HEK293 (cell line): ENCODE data around the gene GCNT1.

Experiments used
- CTCF ChIA-PET: fragments of 350-600 bp; formaldehyde crosslinking; extraction: SDS; loops from one replicate; lab custom pipeline; 2021; ENCODE audit warnings: antibody characterized with exemption; lab: Yijun Ruan, JAX
- POLR2A ChIA-PET: fragments of 300-600 bp; formaldehyde crosslinking; extraction: SDS; loops from one replicate; lab custom pipeline; 2020; ENCODE audit warnings: antibody characterized with exemption, inconsistent platforms; lab: Yijun Ruan, JAX
- H3K27ac ChIP-seq: fragments of 200-500 bp; sonication (Bioruptor generic); 2 replicates; pipeline ENCODE4 v1.5.1; 2014; ENCODE audit warnings: low read depth, low read length, control low read depth, inconsistent platforms; ENCODE audit errors: extremely low read depth
- H3K36me3 ChIP-seq, 2 experiments: fragments of 200-500 bp in 1 of 2; sonication (Bioruptor generic) in 1 of 2; 1 replicate in 1 of 2; 2 replicates in 1 of 2; pipeline ENCODE4 v1.5.1; 2014 to 2017; ENCODE audit warnings: inconsistent platforms in 2 of 2, low read length in 2 of 2; ENCODE audit not compliant: control insufficient read depth in 2 of 2, insufficient read depth in 1 of 2
- H3K4me1 ChIP-seq: fragments of 200-500 bp; sonication (Bioruptor generic); 2 replicates; pipeline ENCODE4 v1.5.1; 2014; ENCODE audit warnings: mild to moderate bottlenecking, low read length, inconsistent platforms; ENCODE audit not compliant: control insufficient read depth, insufficient read depth
- H3K4me3 ChIP-seq: 2 replicates; pipeline ENCODE4 v1.5.1; 2011; ENCODE audit warnings: low read depth, mild to moderate bottlenecking, control low read depth, low read length, moderate library complexity
- H3K9me3 ChIP-seq: fragments of 200-500 bp; sonication (Bioruptor generic); 2 replicates; pipeline ENCODE4 v1.5.1; 2014; ENCODE audit warnings: low read depth, low read length, inconsistent platforms; ENCODE audit not compliant: control insufficient read depth, insufficient read depth
- BCL11B ChIP-seq: fragments of 450-650 bp; formaldehyde crosslinking; IDR thresholded peaks from 2 replicates; pipeline ENCODE4 v1.5.1; 2016; ENCODE audit warnings: low read depth, missing biosample characterization, missing genetic modification characterization
- KLF16 ChIP-seq: fragments of 450-650 bp; formaldehyde crosslinking; IDR thresholded peaks from 2 replicates; pipeline ENCODE4 v1.5.1; 2017; ENCODE audit warnings: missing biosample characterization, missing genetic modification characterization
- SCRT1 ChIP-seq: fragments of 450-650 bp; formaldehyde crosslinking; IDR thresholded peaks from 2 replicates; pipeline ENCODE4 v1.5.1; 2016; ENCODE audit warnings: missing biosample characterization, missing genetic modification characterization, borderline replicate concordance
- ZFP69B ChIP-seq: fragments of 450-650 bp; formaldehyde crosslinking; IDR thresholded peaks from 2 replicates; pipeline ENCODE4 v1.5.1; 2016; ENCODE audit warnings: missing biosample characterization, missing genetic modification characterization
- ZNF133 ChIP-seq: fragments of 450-650 bp; formaldehyde crosslinking; IDR thresholded peaks from 2 replicates; pipeline ENCODE4 v1.5.1; 2016; ENCODE audit warnings: missing biosample characterization, missing genetic modification characterization
- ZNF16 ChIP-seq: fragments of 450-650 bp; formaldehyde crosslinking; IDR thresholded peaks from 2 replicates; pipeline ENCODE4 v1.5.1; 2016; ENCODE audit warnings: low read depth, missing biosample characterization, missing genetic modification characterization
- ZNF174 ChIP-seq: fragments of 450-650 bp; formaldehyde crosslinking; IDR thresholded peaks from 2 replicates; pipeline ENCODE4 v1.5.0; 2017; ENCODE audit warnings: missing biosample characterization, mild to moderate bottlenecking, missing genetic modification characterization
- ZNF184 ChIP-seq: fragments of 450-650 bp; IDR thresholded peaks from 2 replicates; pipeline ENCODE4 v1.5.1; 2018; ENCODE audit warnings: missing biosample characterization, mild to moderate bottlenecking, missing genetic modification characterization
- ZNF19 ChIP-seq: fragments of 450-650 bp; formaldehyde crosslinking; IDR thresholded peaks from 2 replicates; pipeline ENCODE4; 2016; ENCODE audit warnings: missing biosample characterization, missing genetic modification characterization, low read depth
- ZNF274 ChIP-seq, 2 experiments: fragments of 200-500 bp in 1 of 2; fragments of 450-650 bp in 1 of 2; sonication (Bioruptor generic) in 1 of 2; formaldehyde crosslinking in 1 of 2; IDR thresholded peaks; 2 replicates each; pipeline versions ENCODE4 v1.5.1 to v1.6.1; 2014 to 2016; ENCODE audit warnings: borderline replicate concordance in 1 of 2, inconsistent platforms in 1 of 2, low read length in 1 of 2, missing biosample characterization in 1 of 2, missing genetic modification characterization in 1 of 2
- ZNF404 ChIP-seq: fragments of 450-650 bp; formaldehyde crosslinking; IDR thresholded peaks from 2 replicates; pipeline ENCODE4 v1.5.1; 2017; ENCODE audit warnings: missing biosample characterization, missing genetic modification characterization
- ZNF530 ChIP-seq: fragments of 450-650 bp; formaldehyde crosslinking; IDR thresholded peaks from 2 replicates; pipeline ENCODE4 v1.5.1; 2016; ENCODE audit warnings: low read depth, missing biosample characterization, missing genetic modification characterization
- ZNF664 ChIP-seq: fragments of 450-650 bp; formaldehyde crosslinking; IDR thresholded peaks from 2 replicates; pipeline ENCODE4 v1.5.1; 2016; ENCODE audit warnings: missing biosample characterization, missing genetic modification characterization
- TF ChIP-seq, protein P1 (sequence below): fragments of 450-650 bp; formaldehyde crosslinking; IDR thresholded peaks from 2 replicates; pipeline ENCODE4 v1.5.1; 2016; ENCODE audit warnings: missing biosample characterization, missing genetic modification characterization
- TF ChIP-seq, protein P2 (sequence below): fragments of 450-650 bp; formaldehyde crosslinking; IDR thresholded peaks from 2 replicates; pipeline ENCODE4 v1.5.1; 2017; ENCODE audit warnings: missing biosample characterization, missing genetic modification characterization
- TF ChIP-seq, protein P3 (sequence below): fragments of 450-650 bp; formaldehyde crosslinking; IDR thresholded peaks from 2 replicates; pipeline ENCODE4 v1.5.1; 2016; ENCODE audit warnings: missing biosample characterization, missing genetic modification characterization
- TF ChIP-seq, protein P4 (sequence below): fragments of 450-650 bp; formaldehyde crosslinking; IDR thresholded peaks from 2 replicates; pipeline ENCODE4 v1.5.1; 2016; ENCODE audit warnings: missing biosample characterization, missing genetic modification characterization, low read depth
- TF ChIP-seq, protein P5 (sequence below): fragments of 450-650 bp; formaldehyde crosslinking; IDR thresholded peaks from 2 replicates; pipeline ENCODE4 v1.5.1; 2016; ENCODE audit warnings: missing biosample characterization, missing genetic modification characterization, borderline replicate concordance
- TF ChIP-seq, protein P6 (sequence below): fragments of 450-650 bp; formaldehyde crosslinking; IDR thresholded peaks from 2 replicates; pipeline ENCODE4 v1.5.1; 2017; ENCODE audit warnings: missing biosample characterization, missing genetic modification characterization
- TF ChIP-seq, protein P7 (sequence below): sonication (generic); formaldehyde crosslinking; IDR thresholded peaks from 2 replicates; pipeline ENCODE4 v1.8.1; 2022; ENCODE audit warnings: mild to moderate bottlenecking, moderate library complexity, missing genetic modification reagents

Gene GCNT1

DNA sequence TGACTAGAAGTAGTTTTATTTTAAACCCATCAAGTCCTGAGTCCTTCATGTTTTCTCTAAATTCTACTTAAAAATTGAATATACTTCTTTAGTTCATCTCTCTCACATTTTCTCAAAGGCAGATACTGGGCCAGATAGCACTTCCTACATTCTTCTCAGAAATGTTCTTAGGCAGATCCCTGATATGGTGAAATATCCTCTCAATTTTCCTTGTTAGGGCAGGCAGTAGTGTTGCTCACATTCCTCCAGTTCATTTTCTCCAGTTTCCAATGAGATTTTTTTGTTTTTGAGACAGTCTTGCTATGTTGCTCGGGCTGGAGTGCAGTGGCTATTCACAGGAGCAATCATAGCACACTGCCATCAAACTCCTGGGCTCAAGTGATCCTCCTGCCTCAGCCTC lies 5.7 kb downstream of the GCNT1 start:
- Histone ChIP-seq H3K36me3 (no peaks in the 10 kb centered on the region; a peak in 1 of 3 replicates), H3K4me3 (no peak overlapping the region), H3K27ac (no peak overlapping the region), H3K4me1 (0 out of 2 replicates have a peak, but pooled peaks cover 3% of the 10 kb centered on the region), H3K9me3 (no peaks in the 10 kb centered on the region)
- TF ChIP-seq, protein P1, sequence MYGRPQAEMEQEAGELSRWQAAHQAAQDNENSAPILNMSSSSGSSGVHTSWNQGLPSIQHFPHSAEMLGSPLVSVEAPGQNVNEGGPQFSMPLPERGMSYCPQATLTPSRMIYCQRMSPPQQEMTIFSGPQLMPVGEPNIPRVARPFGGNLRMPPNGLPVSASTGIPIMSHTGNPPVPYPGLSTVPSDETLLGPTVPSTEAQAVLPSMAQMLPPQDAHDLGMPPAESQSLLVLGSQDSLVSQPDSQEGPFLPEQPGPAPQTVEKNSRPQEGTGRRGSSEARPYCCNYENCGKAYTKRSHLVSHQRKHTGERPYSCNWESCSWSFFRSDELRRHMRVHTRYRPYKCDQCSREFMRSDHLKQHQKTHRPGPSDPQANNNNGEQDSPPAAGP: no peak
- no peak for TF ChIP-seq SCRT1 (tag by site-specific recombination)
- TF ChIP-seq, protein P2, sequence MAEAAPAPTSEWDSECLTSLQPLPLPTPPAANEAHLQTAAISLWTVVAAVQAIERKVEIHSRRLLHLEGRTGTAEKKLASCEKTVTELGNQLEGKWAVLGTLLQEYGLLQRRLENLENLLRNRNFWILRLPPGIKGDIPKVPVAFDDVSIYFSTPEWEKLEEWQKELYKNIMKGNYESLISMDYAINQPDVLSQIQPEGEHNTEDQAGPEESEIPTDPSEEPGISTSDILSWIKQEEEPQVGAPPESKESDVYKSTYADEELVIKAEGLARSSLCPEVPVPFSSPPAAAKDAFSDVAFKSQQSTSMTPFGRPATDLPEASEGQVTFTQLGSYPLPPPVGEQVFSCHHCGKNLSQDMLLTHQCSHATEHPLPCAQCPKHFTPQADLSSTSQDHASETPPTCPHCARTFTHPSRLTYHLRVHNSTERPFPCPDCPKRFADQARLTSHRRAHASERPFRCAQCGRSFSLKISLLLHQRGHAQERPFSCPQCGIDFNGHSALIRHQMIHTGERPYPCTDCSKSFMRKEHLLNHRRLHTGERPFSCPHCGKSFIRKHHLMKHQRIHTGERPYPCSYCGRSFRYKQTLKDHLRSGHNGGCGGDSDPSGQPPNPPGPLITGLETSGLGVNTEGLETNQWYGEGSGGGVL (tag by site-specific recombination): no peak
- TF ChIP-seq ZNF404 (tag by site-specific recombination): no peak
- no peak for TF ChIP-seq ZNF16 (tag by site-specific recombination)
- no peak for TF ChIP-seq ZNF274 (IDR thresholded peaks at IDR 0.05; ENCODE audit: low read length)
- TF ChIP-seq ZNF274 (tag by site-specific recombination; IDR thresholded peaks at IDR 0.05; ENCODE audit: borderline replicate concordance): no peak
- no peak for TF ChIP-seq KLF16 (tag by site-specific recombination)
- no peak for TF ChIP-seq ZNF664 (tag by site-specific recombination)
- TF ChIP-seq ZFP69B (tag by site-specific recombination): no peak
- TF ChIP-seq, protein P3, sequence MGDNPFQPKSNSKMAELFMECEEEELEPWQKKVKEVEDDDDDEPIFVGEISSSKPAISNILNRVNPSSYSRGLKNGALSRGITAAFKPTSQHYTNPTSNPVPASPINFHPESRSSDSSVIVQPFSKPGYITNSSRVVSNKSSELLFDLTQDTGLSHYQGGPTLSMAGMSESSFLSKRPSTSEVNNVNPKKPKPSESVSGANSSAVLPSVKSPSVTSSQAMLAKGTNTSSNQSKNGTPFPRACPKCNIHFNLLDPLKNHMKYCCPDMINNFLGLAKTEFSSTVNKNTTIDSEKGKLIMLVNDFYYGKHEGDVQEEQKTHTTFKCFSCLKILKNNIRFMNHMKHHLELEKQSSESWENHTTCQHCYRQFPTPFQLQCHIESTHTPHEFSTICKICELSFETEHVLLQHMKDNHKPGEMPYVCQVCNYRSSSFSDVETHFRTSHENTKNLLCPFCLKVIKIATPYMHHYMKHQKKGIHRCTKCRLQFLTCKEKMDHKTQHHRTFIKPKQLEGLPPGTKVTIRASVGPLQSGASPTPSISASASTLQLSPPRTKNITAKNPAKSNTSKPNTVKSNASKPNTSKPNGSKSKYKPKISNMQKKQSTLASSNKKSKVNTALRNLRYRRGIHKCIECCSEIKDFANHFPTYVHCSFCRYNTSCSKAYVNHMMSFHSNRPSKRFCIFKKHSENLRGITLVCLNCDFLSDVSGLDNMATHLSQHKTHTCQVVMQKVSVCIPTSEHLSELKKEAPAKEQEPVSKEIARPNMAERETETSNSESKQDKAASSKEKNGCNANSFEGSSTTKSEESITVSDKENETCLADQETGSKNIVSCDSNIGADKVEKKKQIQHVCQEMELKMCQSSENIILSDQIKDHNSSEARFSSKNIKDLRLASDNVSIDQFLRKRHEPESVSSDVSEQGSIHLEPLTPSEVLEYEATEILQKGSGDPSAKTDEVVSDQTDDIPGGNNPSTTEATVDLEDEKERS (tag by site-specific recombination): no peak
- TF ChIP-seq ZNF133: no peak
- no peak for TF ChIP-seq ZNF530 (tag by site-specific recombination)
- TF ChIP-seq ZNF19 (tag by site-specific recombination): no peak
- TF ChIP-seq, protein P4, sequence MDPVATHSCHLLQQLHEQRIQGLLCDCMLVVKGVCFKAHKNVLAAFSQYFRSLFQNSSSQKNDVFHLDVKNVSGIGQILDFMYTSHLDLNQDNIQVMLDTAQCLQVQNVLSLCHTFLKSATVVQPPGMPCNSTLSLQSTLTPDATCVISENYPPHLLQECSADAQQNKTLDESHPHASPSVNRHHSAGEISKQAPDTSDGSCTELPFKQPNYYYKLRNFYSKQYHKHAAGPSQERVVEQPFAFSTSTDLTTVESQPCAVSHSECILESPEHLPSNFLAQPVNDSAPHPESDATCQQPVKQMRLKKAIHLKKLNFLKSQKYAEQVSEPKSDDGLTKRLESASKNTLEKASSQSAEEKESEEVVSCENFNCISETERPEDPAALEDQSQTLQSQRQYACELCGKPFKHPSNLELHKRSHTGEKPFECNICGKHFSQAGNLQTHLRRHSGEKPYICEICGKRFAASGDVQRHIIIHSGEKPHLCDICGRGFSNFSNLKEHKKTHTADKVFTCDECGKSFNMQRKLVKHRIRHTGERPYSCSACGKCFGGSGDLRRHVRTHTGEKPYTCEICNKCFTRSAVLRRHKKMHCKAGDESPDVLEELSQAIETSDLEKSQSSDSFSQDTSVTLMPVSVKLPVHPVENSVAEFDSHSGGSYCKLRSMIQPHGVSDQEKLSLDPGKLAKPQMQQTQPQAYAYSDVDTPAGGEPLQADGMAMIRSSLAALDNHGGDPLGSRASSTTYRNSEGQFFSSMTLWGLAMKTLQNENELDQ (tag by site-specific recombination): no peak
- TF ChIP-seq ZNF184: no peak
- TF ChIP-seq ZNF174 (tag by site-specific recombination): no peak
- TF ChIP-seq, protein P5, sequence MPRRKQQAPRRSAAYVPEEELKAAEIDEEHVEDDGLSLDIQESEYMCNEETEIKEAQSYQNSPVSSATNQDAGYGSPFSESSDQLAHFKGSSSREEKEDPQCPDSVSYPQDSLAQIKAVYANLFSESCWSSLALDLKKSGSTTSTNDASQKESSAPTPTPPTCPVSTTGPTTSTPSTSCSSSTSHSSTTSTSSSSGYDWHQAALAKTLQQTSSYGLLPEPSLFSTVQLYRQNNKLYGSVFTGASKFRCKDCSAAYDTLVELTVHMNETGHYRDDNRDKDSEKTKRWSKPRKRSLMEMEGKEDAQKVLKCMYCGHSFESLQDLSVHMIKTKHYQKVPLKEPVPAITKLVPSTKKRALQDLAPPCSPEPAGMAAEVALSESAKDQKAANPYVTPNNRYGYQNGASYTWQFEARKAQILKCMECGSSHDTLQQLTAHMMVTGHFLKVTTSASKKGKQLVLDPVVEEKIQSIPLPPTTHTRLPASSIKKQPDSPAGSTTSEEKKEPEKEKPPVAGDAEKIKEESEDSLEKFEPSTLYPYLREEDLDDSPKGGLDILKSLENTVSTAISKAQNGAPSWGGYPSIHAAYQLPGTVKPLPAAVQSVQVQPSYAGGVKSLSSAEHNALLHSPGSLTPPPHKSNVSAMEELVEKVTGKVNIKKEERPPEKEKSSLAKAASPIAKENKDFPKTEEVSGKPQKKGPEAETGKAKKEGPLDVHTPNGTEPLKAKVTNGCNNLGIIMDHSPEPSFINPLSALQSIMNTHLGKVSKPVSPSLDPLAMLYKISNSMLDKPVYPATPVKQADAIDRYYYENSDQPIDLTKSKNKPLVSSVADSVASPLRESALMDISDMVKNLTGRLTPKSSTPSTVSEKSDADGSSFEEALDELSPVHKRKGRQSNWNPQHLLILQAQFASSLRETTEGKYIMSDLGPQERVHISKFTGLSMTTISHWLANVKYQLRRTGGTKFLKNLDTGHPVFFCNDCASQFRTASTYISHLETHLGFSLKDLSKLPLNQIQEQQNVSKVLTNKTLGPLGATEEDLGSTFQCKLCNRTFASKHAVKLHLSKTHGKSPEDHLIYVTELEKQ (tag by site-specific recombination): no peak
- TF ChIP-seq, protein P6, sequence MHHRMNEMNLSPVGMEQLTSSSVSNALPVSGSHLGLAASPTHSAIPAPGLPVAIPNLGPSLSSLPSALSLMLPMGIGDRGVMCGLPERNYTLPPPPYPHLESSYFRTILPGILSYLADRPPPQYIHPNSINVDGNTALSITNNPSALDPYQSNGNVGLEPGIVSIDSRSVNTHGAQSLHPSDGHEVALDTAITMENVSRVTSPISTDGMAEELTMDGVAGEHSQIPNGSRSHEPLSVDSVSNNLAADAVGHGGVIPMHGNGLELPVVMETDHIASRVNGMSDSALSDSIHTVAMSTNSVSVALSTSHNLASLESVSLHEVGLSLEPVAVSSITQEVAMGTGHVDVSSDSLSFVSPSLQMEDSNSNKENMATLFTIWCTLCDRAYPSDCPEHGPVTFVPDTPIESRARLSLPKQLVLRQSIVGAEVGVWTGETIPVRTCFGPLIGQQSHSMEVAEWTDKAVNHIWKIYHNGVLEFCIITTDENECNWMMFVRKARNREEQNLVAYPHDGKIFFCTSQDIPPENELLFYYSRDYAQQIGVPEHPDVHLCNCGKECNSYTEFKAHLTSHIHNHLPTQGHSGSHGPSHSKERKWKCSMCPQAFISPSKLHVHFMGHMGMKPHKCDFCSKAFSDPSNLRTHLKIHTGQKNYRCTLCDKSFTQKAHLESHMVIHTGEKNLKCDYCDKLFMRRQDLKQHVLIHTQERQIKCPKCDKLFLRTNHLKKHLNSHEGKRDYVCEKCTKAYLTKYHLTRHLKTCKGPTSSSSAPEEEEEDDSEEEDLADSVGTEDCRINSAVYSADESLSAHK (tag by site-specific recombination): no peak
- TF ChIP-seq BCL11B (tag by site-specific recombination): no peak
- TF ChIP-seq, protein P7, sequence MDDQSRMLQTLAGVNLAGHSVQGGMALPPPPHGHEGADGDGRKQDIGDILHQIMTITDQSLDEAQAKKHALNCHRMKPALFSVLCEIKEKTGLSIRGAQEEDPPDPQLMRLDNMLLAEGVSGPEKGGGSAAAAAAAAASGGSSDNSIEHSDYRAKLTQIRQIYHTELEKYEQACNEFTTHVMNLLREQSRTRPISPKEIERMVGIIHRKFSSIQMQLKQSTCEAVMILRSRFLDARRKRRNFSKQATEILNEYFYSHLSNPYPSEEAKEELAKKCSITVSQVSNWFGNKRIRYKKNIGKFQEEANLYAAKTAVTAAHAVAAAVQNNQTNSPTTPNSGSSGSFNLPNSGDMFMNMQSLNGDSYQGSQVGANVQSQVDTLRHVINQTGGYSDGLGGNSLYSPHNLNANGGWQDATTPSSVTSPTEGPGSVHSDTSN (CRISPR knock-in tag): no peak
- ChIA-PET POLR2A (interaction anchor here (0.6 kb wide), 1 partner anchor 312 kb away, joined by 8 read pairs; no protein-coding TSS in a partner anchor), CTCF (interaction anchor here (0.6 kb wide), 1 partner anchor 314 kb away, joined by 3 read pairs; no protein-coding TSS in a partner anchor)
